CD4-positive, alpha-beta T cell treated with Interleukin-10 for 1 hour (primary cell): ENCODE data around the gene PGP.

Experiments used
- DNase-seq: peaks from one replicate; pipeline ENCODE4 v3.0.0-alpha.2; 2020

Gene PGP

GRCh38 chr16:2236337-2237101, 21.9 kb upstream of the PGP start, which contains the start of gene DNASE1L2:
DNASE1L2 (plus strand) TSS chr16:2236444; CDS start chr16:2236817, 373 bp downstream.
- no peak for DNase-seq

DNA sequence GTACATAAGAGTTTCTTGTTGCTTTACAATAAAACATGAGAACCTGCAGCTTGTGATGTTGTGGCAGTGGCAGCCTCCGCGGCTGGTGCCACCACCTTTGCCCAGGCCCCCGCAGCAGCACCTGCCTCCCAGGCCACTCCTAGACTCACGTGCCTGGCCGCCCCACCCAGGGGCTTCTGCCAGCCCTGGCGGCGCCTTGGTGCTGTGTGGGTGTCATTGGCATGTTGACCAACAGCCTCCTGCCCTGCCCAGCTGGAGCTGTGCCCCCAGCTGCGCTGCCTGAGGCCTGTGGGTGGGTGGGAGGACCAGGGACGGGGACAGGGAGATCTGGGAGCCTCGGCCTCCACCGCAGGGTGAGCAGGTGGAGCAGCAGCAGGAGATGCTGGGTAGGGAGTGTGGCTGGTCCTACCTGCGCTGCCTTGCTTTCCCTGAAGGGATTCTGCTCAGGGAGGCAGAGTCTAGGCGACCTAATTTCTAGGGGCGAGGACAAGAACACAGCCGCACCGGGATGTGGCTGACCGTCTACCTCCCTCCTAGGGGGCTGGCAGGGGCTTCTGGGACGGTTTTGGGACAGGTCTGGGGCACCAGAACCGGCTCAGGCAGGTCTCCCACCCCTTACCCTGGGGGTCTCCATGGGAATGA, 21.2 kb upstream of the PGP start:
- DNase-seq = no peak

DNA sequence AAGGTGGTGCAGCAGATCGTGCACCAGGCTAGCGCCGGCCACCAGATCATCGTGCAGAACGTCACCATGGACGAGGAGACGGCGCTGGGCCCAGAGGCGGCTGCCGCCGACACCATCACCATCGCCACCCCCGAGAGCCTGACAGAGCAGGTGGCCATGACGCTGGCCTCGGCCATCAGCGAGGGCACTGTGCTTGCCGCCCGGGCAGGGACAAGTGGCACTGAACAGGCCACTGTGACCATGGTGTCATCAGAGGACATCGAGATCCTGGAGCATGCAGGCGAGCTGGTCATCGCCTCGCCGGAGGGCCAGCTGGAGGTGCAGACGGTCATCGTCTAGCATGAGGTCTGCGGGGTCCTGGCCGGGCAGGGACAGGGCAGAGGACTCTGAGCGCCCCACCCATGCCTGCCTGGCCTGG, 20.6 kb upstream of the PGP start:
- DNase-seq = no peak

- no peak for DNase-seq
Observed at GRCh38 chr16:2234813-2235170, 20.2 kb upstream of the PGP start.

DNA sequence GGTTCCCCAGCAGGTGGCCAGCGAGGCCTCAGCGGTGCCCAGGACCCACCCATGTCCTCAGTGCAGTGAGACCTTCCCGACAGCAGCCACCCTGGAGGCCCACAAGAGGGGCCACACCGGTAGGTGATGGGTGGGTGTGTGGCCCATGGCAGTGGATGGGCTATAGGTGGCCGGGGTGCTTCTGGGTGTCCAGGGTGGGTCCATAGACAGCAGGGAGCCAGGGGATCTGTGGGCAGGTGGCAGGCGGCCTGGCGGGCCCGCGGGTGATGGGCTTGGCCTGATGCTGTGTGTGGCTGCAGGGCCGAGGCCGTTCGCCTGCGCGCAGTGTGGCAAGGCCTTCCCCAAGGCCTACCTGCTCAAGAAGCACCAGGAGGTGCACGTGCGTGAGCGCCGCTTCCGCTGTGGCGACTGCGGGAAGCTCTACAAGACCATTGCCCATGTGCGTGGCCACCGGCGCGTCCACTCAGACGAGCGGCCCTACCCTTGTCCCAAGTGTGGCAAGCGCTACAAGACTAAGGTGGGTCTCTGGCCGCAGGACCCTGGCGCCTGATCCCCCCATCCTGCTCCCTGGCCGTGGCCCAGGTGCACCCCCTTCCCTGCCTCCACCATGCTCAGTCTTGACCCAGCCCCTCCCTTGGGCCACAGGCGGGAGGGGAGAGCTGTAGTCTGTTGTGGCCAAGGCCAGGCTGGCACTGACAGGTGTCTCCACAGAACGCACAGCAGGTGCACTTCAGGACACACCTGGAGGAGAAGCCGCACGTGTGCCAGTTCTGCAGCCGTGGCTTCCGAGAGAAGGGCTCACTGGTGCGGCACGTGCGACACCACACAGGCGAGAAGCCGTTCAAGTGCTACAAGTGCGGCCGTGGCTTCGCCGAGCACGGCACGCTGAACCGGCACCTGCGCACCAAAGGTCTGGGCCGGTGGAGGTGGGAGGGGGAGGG, 19.5 kb upstream of the PGP start:
- no peak for DNase-seq

GRCh38 chr16:2233046-2233775, 18.6 kb upstream of the PGP start:
- no peak for DNase-seq

DNA sequence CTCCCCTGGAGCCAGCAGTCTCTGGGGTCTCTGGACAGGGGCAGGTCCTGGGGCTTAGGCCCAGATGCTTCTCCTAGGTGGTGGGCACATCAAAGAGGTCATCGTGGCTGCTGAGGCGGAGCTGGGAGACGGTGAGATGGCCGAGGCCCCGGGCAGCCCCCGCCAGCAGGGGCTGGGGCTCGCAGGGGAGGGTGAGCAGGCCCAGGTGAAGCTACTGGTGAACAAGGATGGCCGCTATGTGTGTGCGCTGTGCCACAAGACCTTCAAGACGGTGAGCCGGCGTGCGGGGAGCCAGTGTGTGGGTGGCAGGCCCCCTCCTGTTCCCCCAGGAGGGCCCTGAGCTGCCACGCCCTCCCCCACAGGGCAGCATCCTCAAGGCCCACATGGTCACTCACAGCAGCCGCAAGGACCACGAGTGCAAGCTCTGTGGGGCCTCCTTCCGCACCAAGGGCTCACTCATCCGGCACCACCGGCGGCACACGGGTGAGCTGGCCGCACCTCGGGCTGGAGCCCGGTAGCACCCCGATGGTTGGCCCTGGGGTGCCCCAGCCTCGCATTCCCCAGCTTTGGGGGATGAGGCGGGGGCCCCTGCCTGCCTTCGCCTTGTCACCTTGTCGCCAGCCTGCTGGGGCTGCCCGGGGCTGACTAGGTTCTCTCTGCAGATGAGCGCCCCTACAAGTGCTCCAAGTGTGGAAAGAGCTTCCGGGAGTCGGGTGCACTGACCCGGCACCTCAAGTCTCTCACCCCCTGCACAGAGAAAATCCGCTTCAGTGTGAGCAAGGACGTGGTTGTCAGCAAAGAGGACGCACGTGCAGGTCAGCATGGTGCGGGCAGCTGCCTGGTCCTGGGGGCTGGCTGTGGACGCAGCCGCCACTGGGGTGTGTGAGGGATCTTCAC, 17.7 kb upstream of the PGP start:
- DNase-seq = no peak

- no peak for DNase-seq
Observed at GRCh38 chr16:2231016-2231931, 16.6 kb upstream of the PGP start.

DNA sequence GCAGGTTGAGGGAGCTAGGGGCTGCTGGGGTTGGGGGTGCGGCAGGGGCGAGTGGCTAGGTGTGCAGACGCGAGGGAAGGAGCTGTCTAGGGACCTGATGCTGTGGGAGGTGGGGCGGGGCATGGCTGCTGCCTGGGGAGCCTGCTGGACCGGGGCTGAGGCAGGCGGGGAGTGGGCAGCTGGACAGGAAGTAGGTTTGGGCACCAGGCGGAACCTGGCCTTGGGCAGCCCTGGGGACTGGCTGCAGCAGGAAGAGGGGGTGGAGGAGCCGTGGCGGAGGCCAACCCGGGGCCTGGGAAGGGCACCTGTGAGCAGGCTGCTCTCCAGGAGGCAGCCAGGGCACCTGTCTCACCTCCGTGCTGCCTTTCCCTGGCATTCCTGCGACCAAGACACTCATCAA, 15.7 kb upstream of the PGP start:
- no peak for DNase-seq

GRCh38 chr16:2229632-2230250, 15.1 kb upstream of the PGP start:
- no peak for DNase-seq

- no peak for DNase-seq
Observed at GRCh38 chr16:2229091-2229490, 14.5 kb upstream of the PGP start.

DNA sequence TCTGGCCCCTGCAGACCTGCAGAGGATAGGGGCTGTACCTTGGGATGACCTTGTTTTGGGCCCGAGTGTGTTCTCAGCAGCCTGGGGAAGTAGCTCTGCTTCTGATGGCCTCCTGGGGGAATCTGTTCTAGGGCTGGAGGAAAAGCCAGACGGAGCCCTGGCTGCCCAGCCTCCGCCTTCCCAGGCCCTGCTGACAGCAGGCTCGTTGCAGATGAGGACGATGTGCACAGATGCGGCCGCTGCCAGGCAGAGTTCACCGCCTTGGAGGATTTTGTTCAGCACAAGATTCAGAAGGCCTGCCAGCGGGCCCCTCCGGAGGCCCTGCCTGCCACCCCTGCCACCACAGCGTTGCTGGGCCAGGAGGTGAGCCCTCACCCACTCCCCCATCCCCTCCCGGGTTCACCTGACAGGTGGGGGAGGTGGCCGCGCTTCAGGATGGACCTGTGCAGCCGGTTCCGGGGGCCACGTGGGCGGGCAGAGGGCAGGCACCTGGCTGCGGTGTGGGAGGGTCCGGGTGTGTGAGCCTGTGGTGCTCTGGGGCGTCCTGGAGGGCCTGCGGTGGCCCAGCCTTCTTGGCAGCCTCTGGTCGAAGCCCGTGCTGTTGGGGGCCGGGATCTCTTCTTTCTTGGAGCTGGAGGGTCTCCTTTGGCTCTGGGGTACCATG, 13.7 kb upstream of the PGP start:
- DNase-seq = no peak

GRCh38 chr16:2226918-2227317, 12.3 kb upstream of the PGP start:
- no peak for DNase-seq

GRCh38 chr16:2226245-2226793, 11.7 kb upstream of the PGP start:
- DNase-seq = no peak

- peak; percentile 19 for DNase-seq
Observed at GRCh38 chr16:2223942-2224486, 9.4 kb upstream of the PGP start.

GRCh38 chr16:2223221-2223941, 8.7 kb upstream of the PGP start, which contains the start of gene E4F1:
E4F1 (plus strand) TSS chr16:2223591; CDS start chr16:2223614, 23 bp downstream.
- peak; percentile 99 for DNase-seq

DNA sequence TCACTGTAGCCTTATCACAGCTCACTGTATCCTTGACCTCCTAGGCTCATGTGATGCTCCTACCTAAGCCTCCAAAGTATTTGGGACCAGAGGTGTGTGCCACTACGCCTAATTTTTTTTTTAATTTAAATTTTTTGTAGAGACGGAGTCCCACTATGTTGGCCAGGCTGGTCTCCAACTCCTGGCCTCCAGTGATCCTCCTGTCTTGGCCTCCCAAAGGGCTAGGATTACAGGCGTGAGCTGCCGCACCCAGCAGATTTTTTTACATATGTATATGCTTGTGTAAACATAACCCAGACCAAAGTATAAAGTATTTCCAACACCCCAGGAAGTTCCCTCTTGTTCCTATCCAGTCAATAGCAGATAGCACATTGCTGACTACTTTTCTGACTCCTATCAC, 1.7 kb upstream of the PGP start:
- no peak for DNase-seq
